HG03108 (cell line): Measurements from ENCODE around the gene FRAT1.
"Not testable (repeated sequence)": the region's sequence is repeated elsewhere in the genome, so short reads cannot be mapped to it uniquely, and the experiment has no call there.

Source experiments
- ATAC-seq: cut with Tn5 transposase; IDR thresholded peaks from one replicate; pipeline ENCODE4 v1.9.1; 2021; ENCODE audit warnings: moderate library complexity; ENCODE audit not compliant: unreplicated experiment

Gene FRAT1

GRCh38 chr10:97318772-97319651, at the start of gene FRAT1:
TSS of gene FRAT1 (plus strand) at chr10:97319271. CDS start at chr10:97319454, 183 bp downstream.
- peak; percentile 76 for ATAC-seq

GRCh38 chr10:97270523-97271154, 48.4 kb upstream of the FRAT1 start:
- ATAC-seq: no peak

- ATAC-seq: no peak
These were observed 45.4 kb upstream of the FRAT1 start for GRCh38 chr10:97273700-97274099.

GRCh38 chr10:97274828-97275227, 44.2 kb upstream of the FRAT1 start:
- no peak for ATAC-seq

- ATAC-seq: no peak
These were observed 41.5 kb upstream of the FRAT1 start for GRCh38 chr10:97277551-97277950.

GRCh38 chr10:97278491-97278989, 40.5 kb upstream of the FRAT1 start:
- ATAC-seq: no peak

- ATAC-seq: no peak
These were observed 39.8 kb upstream of the FRAT1 start for GRCh38 chr10:97279121-97279815.

GRCh38 chr10:97280783-97281182, 38.3 kb upstream of the FRAT1 start:
- ATAC-seq: no peak

- not testable (repeated sequence) for ATAC-seq
These were observed 29.0 kb upstream of the FRAT1 start for GRCh38 chr10:97290076-97290475.

GRCh38 chr10:97290576-97291356, 28.3 kb upstream of the FRAT1 start:
- not testable (repeated sequence) for ATAC-seq

GRCh38 chr10:97291357-97292096, 27.5 kb upstream of the FRAT1 start:
- no peak for ATAC-seq

- ATAC-seq: peak; percentile 97
These were observed 26.8 kb upstream of the FRAT1 start, which contains the start of gene ARHGAP19 for GRCh38 chr10:97292097-97292861. TSS of gene ARHGAP19 (minus strand) at chr10:97292637. CDS start at chr10:97292627, 10 bp downstream.

GRCh38 chr10:97292862-97293198, 26.2 kb upstream of the FRAT1 start:
- ATAC-seq: no peak

- no peak for ATAC-seq
These were observed 21.4 kb upstream of the FRAT1 start for GRCh38 chr10:97297556-97298222.

- ATAC-seq: no peak
These were observed 20.9 kb upstream of the FRAT1 start for GRCh38 chr10:97298223-97298571.

- no peak for ATAC-seq
These were observed 18.1 kb upstream of the FRAT1 start for GRCh38 chr10:97300980-97301379.

- ATAC-seq: no peak
These were observed 16.8 kb upstream of the FRAT1 start for GRCh38 chr10:97302088-97302791.

GRCh38 chr10:97307441-97307840, 11.6 kb upstream of the FRAT1 start:
- no peak for ATAC-seq
